HL-60/S4 treated with phorbol 12-myristate 13-acetate at 8.2 ng/mL for 4 days and 3 days (cell line): ENCODE measurements around the gene TIRAP.

Experiments used
- in situ Hi-C: fragments of 300-500 bp; cut with MboI; formaldehyde crosslinking; loops from 2 replicates; pipeline ENCODE4 v1.15.0; 2022; ENCODE audit warnings: low sequenced_read_pairs

Gene TIRAP

GRCh38 chr11:126339073-126339862, 56.4 kb downstream of the TIRAP start:
- in situ Hi-C loops, result no loop called here

- in situ Hi-C loops, result no loop called here
Measured at GRCh38 chr11:126339863-126340434, 57.1 kb downstream of the TIRAP start.

DNA sequence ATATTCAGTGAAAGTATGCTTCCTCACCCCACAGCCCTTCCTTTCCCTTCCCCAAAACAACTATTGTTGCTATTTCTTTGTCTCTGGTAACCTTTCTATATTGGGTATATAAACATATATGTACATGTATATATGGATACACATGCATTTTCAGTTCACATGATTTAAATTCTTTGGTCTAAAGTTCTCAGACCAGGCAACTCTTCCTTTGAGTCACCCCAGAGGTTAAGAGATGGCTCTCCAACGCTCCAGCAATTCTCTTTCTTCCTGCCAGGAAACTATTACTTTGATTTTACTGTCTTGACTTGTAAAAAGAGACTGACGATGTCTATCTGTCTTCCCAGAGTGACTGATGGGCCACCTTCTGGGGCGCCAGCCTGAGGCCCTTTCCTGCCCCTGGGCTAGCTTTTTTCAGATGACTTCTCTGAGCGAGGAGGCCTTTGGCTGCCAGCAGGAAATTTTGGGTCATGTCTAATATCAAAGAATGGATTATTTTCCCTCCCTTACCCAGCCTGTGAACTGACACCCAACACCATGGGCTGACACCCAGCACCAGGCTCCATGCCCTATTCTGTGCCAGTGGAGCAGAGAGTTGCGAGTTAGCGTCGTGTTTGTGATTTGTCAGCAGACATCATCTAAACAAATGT, 58.2 kb downstream of the TIRAP start:
- in situ Hi-C loops, result no loop called here

- in situ Hi-C loops, result no loop called here
Measured at GRCh38 chr11:126341760-126342161, 58.9 kb downstream of the TIRAP start.

DNA sequence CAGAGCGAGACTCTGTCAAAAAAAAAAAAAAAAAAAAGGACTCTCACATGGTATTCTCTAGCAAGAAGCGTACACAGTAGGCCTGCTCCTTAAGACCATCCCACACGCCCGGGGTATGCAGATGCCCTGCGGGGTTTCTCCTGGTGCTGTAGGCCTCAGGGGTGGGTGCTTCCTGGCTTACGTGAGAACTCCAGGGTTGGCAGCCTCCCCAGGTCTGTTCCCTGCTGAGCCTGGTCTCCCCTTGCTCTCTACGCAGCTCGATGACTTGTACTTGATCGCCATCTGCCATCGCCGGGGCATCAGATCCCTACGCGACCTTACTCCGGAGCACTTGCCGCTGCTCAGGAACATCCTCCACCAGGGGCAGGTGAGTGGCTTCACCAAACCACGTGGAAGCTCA, 60.2 kb downstream of the TIRAP start:
- in situ Hi-C loops, result no loop called here
